Erythroblast (primary cell): Measurements from ENCODE around the gene SORCS3.

Experiments used
- DNase-seq, 2 experiments: peaks; one replicate each; lab custom pipeline; 2025; lab: John Stamatoyannopoulos, UW
- GATA1 ChIP-seq: IDR thresholded peaks from 2 replicates; pipeline ENCODE4 v1.6.1; 2011; ENCODE audit warnings: low read depth, mild to moderate bottlenecking, control low read depth, low read length, moderate library complexity
- POLR2A ChIP-seq: IDR thresholded peaks from 2 replicates; pipeline ENCODE4 v1.6.1; 2011; ENCODE audit warnings: mild to moderate bottlenecking, low read length

SORCS3 gene

DNA sequence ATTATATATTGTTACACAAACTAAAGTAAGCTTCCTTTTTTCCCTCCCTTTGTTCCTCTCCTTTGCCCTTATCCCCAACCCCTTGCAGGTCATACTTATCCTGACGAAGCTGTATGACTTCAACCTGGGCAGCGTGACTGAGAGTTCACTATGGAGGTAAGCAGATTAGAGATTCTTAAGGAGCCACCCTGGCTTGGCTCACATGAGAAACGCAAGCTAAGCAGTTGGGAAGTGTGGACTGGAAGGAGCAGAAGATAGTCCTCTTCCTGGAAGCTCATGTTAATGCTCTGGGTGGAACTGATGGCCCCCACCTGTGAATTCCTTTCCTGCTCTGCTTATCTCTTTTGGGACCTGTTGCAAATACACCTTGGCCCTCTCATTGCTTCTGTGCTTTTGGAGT lies 201.6 kb downstream of the SORCS3 start:
- no peak for TF ChIP-seq POLR2A
- no peak for TF ChIP-seq GATA1
- no peak for DNase-seq

- DNase-seq, result no peak
- TF ChIP-seq POLR2A (no peak), GATA1 (no peak)
These were observed 203.0 kb downstream of the SORCS3 start for GRCh38 chr10:104844073-104844472.

DNA sequence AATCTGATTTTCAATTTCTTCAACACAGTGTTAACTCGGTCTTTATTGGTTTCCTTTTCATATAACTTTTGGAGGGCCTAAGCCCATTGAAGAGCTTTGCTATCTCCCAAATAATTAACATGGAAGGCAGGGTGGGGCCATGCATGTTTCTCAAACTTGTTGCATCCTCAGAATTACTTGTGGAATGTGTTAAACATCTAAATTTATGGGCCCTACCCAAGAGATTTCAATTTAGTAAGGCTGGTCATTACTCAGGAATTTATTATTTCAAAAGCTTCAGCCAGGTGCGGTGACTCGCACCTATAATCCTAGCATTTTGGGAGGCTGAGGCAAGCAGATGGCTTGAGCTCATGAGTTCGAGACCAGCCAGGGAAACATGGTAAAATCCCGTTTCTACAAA lies 208.9 kb downstream of the SORCS3 start:
- DNase-seq, result no peak
- TF ChIP-seq GATA1 (no peak), POLR2A (no peak)

GRCh38 chr10:104867966-104868598 lies 227.0 kb downstream of the SORCS3 start:
- DNase-seq, result no peak
- TF ChIP-seq GATA1 (no peak), POLR2A (no peak)

- TF ChIP-seq POLR2A, result no peak
- TF ChIP-seq GATA1, result no peak
- no peak for DNase-seq
These were observed 231.6 kb downstream of the SORCS3 start for GRCh38 chr10:104872691-104873090.

GRCh38 chr10:104873161-104873560 lies 232.1 kb downstream of the SORCS3 start:
- TF ChIP-seq GATA1, result no peak
- TF ChIP-seq POLR2A, result no peak
- no peak for DNase-seq

GRCh38 chr10:104875561-104875960 lies 234.5 kb downstream of the SORCS3 start:
- no peak for TF ChIP-seq POLR2A
- no peak for TF ChIP-seq GATA1
- no peak for DNase-seq

DNA sequence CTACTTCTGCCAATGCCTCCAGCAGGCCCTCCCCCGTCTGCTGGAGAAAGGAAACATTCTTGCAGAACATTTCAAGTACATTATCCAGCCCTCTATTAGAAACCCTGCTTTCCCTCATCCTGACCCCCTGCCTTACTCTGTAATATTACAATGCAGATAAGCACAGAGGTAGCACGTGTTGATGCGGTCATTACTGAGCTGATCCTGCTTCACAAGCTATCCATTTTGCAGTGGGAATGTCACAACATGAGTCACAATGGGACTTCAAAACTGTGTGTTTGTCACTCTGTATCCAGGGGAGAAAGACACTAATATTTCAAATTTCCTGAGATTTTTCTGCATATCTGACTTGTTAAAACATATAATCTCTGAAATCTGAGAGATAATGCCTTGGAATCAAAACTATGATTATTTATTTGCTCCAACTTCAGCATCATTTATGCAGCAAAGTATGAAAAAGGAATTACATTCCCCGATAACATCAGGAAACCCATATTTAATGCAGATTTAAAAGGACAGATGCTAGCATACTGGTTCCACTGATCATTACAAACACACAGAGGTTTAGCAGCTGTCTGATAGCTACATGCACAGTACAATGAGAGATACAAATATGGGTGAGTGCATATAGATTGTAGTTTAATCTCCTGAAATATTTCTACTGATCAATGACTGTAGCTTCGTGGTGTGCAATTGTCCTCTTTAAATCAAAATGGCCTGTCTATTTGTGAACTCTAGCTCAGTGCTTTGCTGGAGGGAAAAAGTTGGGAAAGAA lies 239.7 kb downstream of the SORCS3 start:
- TF ChIP-seq POLR2A, result no peak
- no peak for TF ChIP-seq GATA1
- no peak for DNase-seq

- DNase-seq, result no peak
- TF ChIP-seq POLR2A (no peak), GATA1 (no peak)
These were observed 240.7 kb downstream of the SORCS3 start for GRCh38 chr10:104881740-104882139.

DNA sequence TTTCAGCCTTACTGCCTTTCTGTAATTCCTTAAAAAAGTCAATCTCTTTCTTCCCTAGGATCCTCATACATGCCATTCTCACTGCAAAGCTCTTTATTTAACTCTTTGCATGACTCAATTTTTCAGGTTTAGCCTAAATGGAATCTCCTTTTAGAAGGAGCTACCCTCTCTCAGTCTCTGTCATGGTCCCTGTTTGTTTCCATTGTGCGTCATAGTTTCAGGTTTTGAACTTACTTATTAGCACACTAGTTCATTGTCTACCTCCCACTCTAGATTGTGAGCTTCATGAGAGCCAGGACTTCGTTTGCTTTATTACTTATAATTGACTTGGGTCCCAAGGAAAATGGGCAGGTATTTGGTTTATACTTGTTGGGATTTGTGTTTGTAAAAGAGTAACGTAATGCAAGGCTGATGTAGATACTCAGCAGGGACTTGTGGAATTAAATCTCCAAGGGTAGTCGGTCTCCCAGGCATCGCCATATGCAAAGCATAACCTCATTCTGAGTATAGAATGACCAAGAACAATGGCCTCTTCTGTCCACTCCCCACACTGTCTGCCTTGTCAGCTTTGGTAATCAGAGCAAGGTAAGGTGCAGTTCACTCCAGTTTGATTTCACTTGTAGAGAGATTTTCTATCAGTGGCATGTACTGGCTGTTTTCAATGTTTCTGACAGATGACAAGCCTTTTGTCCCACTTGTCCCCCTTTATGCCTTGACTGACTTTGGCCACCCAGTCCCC lies 252.0 kb downstream of the SORCS3 start:
- TF ChIP-seq GATA1, result no peak
- TF ChIP-seq POLR2A, result no peak
- DNase-seq, result no peak

DNA sequence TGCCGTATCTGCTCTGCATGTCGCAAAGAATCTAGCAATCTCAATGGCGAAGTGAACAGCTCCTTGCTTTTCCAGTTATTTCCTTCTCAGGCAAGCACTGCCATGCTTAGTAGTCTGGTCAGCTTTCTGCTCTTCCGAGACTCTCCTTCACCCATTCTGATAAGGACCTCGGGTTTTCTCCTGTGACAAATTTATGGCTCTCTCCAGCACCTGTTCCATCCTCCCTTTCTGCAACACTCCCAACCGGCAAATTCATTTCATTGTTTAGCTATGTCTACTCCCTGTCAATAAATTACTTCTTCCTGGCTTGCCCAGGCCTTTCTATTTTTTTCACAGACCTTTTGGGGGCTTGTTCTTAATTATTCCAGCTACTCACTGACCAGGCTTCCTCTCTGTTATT lies 252.6 kb downstream of the SORCS3 start:
- DNase-seq, result no peak
- TF ChIP-seq GATA1, result no peak
- TF ChIP-seq POLR2A, result no peak

- TF ChIP-seq POLR2A (no peak), GATA1 (no peak)
These were observed 253.6 kb downstream of the SORCS3 start for GRCh38 chr10:104894681-104895080.

GRCh38 chr10:104895541-104895940 lies 254.5 kb downstream of the SORCS3 start:
- no peak for DNase-seq
- no peak for TF ChIP-seq GATA1
- TF ChIP-seq POLR2A, result no peak

More at GRCh38 chr10:104894681-104895080, 253.6 kb downstream of the SORCS3 start:
- no peak for DNase-seq

- TF ChIP-seq GATA1, result no peak
- TF ChIP-seq POLR2A, result no peak
- no peak for DNase-seq
These were observed 254.9 kb downstream of the SORCS3 start for GRCh38 chr10:104895981-104896380.

GRCh38 chr10:104897696-104898095 lies 256.6 kb downstream of the SORCS3 start:
- TF ChIP-seq GATA1 (no peak), POLR2A (no peak)
- DNase-seq, result no peak
